Endothelial cell (in vitro differentiated cells): ENCODE results near the gene C21orf58. TPM values are rescaled to one million over a fixed set of nuclear protein-coding genes. Genes with fewer than 3 reads are reported as not detected.
A peak's percentile ranks its signal among the peaks of the same experiment; 100 is the strongest.

Experiments used
- DNase-seq: peaks from one replicate; pipeline ENCODE4 v3.0.0; 2021; ENCODE audit warnings: low spot score
- H3K27ac Mint-ChIP-seq: one replicate; pipeline ENCODE4 v1.8.0; 2021; ENCODE audit warnings: mixed read lengths, inconsistent platforms; ENCODE audit not compliant: unreplicated experiment
- H3K27me3 Mint-ChIP-seq: one replicate; pipeline ENCODE4 v1.8.0; 2021; ENCODE audit warnings: mild to moderate bottlenecking, moderate library complexity, mixed read lengths, inconsistent platforms; ENCODE audit not compliant: unreplicated experiment
- H3K36me3 Mint-ChIP-seq: one replicate; pipeline ENCODE4 v1.8.0; 2021; ENCODE audit warnings: mild to moderate bottlenecking, low read depth, mixed read lengths, inconsistent platforms; ENCODE audit not compliant: unreplicated experiment
- H3K4me1 Mint-ChIP-seq: one replicate; pipeline ENCODE4 v1.8.0; 2021; ENCODE audit warnings: mild to moderate bottlenecking, mixed read lengths, inconsistent platforms; ENCODE audit not compliant: unreplicated experiment
- H3K4me3 Mint-ChIP-seq: one replicate; pipeline ENCODE4 v1.8.0; 2021; ENCODE audit warnings: mild to moderate bottlenecking, mixed read lengths, inconsistent platforms; ENCODE audit not compliant: unreplicated experiment
- H3K9me3 Mint-ChIP-seq: one replicate; pipeline ENCODE4 v1.8.0; 2021; ENCODE audit warnings: mixed read lengths, inconsistent platforms; ENCODE audit not compliant: unreplicated experiment
- CTCF ChIP-seq: fragments of 200-600 bp; sonication (generic); IDR thresholded peaks from one replicate; pipeline ENCODE4 v1.5.0; 2021; ENCODE audit warnings: antibody characterized with exemption; ENCODE audit not compliant: unreplicated experiment
- total RNA-seq: library from RNA; stranded (reverse); fragmentation: NEBNext Ultra II Directional; extraction: Animal tissue kit (Norgen Biotek cat#: 25700); gene quantifications from one replicate; pipeline ENCODE4 v1.2.1, GENCODE V29; 2021; ENCODE audit not compliant: unreplicated experiment

The C21orf58 gene
- total RNA-seq, 1 donor from 2014 or later, result 5.9 TPM

DNA sequence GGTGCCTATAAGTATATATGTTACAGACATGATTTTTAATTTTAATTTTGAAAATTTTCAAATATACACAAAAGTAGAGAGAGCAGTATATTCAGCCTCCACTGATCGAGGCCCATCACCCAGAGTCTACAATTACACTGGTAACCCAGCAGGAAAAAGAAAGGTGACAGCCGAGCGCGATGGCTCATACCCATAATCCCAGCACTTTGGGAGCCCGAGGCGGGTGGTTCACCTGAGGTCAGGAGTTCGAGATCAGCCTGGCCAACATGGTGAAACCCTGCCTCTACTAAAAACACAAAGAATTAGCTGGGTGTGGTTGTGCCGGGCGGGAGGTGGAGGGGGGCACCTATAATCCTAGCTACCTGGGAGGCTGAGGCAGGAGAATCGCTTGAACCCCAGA is 36.1 kb downstream of the C21orf58 start:
- Mint-ChIP-seq H3K4me3 (no peak overlapping the region), H3K27me3 (peaks cover 13% of the 10 kb centered on the region), H3K9me3 (no peaks in the 10 kb centered on the region), H3K4me1 (peaks cover 32% of the 10 kb centered on the region), H3K36me3 (peaks cover 36% of the 10 kb centered on the region), H3K27ac (peak overlapping the region; percentile 99)
- DNase-seq, result no peak
- TF ChIP-seq CTCF, result no peak

GRCh38 chr21:46286648-46287002 is 37.0 kb downstream of the C21orf58 start:
- Mint-ChIP-seq H3K27ac (peak overlapping the region; percentile 99), H3K27me3 (peaks cover 13% of the 10 kb centered on the region), H3K36me3 (peaks cover 29% of the 10 kb centered on the region), H3K9me3 (no peaks in the 10 kb centered on the region), H3K4me1 (peaks cover 32% of the 10 kb centered on the region), H3K4me3 (peak overlapping the region; percentile 93)
- TF ChIP-seq CTCF, result no peak
- no peak for DNase-seq

DNA sequence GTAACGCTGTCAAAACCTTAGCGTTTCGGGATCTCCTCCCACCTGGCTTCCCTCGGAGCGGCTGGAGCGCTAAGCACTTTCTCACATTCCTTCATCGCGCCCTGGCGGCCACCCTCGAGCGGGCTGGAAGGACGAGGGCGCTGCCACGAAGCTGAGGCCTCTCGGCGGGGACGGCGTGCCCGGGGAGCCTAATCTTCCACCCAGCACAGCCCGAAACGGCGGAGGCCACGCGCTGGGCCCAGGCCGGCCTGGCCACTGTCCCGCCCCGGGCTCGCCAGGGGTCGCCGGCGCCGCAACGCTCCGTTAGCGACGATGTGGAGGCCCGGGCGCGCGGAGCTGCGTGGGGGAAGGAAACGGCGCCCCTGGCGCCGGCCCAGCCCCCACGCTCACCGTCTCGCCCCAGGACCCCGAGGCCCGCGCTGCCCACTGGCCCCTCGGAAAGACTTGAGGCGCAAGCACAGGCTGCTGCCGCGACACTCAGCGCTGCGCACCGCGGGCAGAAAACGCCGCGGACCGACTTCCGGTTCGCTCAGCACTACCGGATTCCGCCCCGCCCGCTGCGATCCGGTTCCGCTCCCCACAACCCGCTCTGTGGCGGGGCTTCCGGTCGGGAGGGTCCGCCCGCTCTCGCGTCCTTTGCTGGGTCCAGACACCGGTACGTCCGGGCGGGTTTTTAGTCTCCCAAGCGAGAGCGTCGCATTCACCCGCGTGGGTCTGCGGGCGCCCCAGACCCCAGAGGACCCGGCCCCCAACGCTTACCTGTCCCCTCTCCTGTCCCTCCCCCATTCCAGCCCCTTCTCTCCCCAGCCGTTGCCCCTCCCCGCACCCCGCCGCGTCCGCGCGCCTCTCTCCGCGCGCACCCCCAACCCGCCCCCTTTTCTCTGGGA is 37.7 kb downstream of the C21orf58 start, which contains the start of gene YBEY:
YBEY (plus strand) TSS at position 582 of the 887 bp plus-strand sequence. CDS start 572 bp downstream, outside the sequence.
- Mint-ChIP-seq H3K27ac (peak within 1 kb of the TSS; percentile 99), H3K9me3 (no peaks in the 10 kb centered on the region), H3K36me3 (peaks cover 23% of the 10 kb centered on the region), H3K27me3 (peaks cover 13% of the 10 kb centered on the region), H3K4me3 (peak within 1 kb of the TSS; percentile 93), H3K4me1 (peaks cover 36% of the 10 kb centered on the region)
- DNase-seq, result peak; percentile 89
- TF ChIP-seq CTCF, result no peak

GRCh38 chr21:46285206-46285661 is 38.4 kb downstream of the C21orf58 start, which contains the start of gene MCM3AP:
MCM3AP (minus strand) TSS chr21:46285611; CDS start chr21:46285286, 325 bp downstream.
- peaks cover 36% of the 10 kb centered on the region for H3K4me1 Mint-ChIP-seq
- H3K27ac Mint-ChIP-seq, result peak within 1 kb of the TSS; percentile 99
- H3K36me3 Mint-ChIP-seq, result peaks cover 23% of the 10 kb centered on the region
- H3K9me3 Mint-ChIP-seq, result no peaks in the 10 kb centered on the region
- H3K27me3 Mint-ChIP-seq, result peaks cover 13% of the 10 kb centered on the region
- peak within 1 kb of the TSS; percentile 93 for H3K4me3 Mint-ChIP-seq
- no peak for DNase-seq
- TF ChIP-seq CTCF, result no peak

- TF ChIP-seq CTCF, result no peak
- Mint-ChIP-seq H3K9me3 (no peaks in the 10 kb centered on the region), H3K27me3 (peaks cover 12% of the 10 kb centered on the region), H3K36me3 (peaks cover 27% of the 10 kb centered on the region), H3K27ac (peak overlapping the region; percentile 94), H3K4me1 (peaks cover 36% of the 10 kb centered on the region), H3K4me3 (peak overlapping the region; percentile 90)
- no peak for DNase-seq
Observed at GRCh38 chr21:46284733-46285132, 38.9 kb downstream of the C21orf58 start.
